GM12878 (cell line): ENCODE data around the gene PPP5C.

ENCODE experiments used
- EP300 ChIP-seq, 2 experiments: fragments of 150-350 bp in 1 of 2; IDR thresholded peaks; 2 replicates each; pipeline ENCODE4 v1.6.1; 2011 to 2012; ENCODE audit warnings: low read depth in 2 of 2, low read length in 2 of 2, borderline replicate concordance in 1 of 2, improper control_type of control experiment in 1 of 2, inconsistent platforms in 1 of 2; ENCODE audit not compliant: control insufficient read depth in 1 of 2
- SRF ChIP-seq, 2 experiments: IDR thresholded peaks; 2 replicates each; pipeline ENCODE4 v1.6.1; 2011; ENCODE audit warnings: low read depth in 2 of 2, low read length in 2 of 2, mild to moderate bottlenecking in 1 of 2, moderate library complexity in 1 of 2
- ZNF274 ChIP-seq: IDR thresholded peaks from one replicate; pipeline ENCODE4 v1.8.0; 2011; ENCODE audit not compliant: insufficient read length, insufficient read depth
- ZNF384 ChIP-seq: IDR thresholded peaks from 2 replicates; pipeline ENCODE4 v1.6.1; 2012; ENCODE audit warnings: low read depth, mild to moderate bottlenecking, low read length, improper control_type of control experiment, borderline replicate concordance
- TF ChIP-seq, protein P1 (sequence below): fragments of 450-650 bp; IDR thresholded peaks from 2 replicates; pipeline ENCODE4 v1.6.1; 2014; ENCODE audit warnings: mild to moderate bottlenecking
- TF ChIP-seq, protein P2 (sequence below): IDR thresholded peaks from 2 replicates; pipeline ENCODE4 v1.6.1; 2012; ENCODE audit warnings: low read depth, low read length, improper control_type of control experiment

DNA sequence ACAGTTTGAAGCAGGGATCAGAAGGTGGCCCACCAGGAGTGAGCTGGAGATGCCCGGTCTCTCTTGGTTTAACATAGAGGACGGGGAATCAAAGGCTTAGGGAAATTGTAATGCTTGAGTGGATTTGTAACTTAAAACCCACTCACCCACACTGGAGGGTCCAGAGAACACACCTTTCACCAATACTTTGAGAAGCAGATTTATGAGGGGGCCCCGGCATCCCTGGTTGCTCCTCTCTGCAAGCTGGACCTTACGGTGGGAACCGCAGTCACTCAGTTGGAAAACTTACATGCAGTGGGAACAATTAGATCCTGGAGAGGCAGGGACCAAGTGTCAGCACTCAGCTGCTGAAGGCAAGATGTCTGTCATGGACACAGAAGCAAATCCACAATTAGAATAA is 20.5 kb downstream of the PPP5C start:
- TF ChIP-seq, protein P1, sequence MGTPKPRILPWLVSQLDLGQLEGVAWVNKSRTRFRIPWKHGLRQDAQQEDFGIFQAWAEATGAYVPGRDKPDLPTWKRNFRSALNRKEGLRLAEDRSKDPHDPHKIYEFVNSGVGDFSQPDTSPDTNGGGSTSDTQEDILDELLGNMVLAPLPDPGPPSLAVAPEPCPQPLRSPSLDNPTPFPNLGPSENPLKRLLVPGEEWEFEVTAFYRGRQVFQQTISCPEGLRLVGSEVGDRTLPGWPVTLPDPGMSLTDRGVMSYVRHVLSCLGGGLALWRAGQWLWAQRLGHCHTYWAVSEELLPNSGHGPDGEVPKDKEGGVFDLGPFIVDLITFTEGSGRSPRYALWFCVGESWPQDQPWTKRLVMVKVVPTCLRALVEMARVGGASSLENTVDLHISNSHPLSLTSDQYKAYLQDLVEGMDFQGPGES: no peak
- TF ChIP-seq, protein P2, sequence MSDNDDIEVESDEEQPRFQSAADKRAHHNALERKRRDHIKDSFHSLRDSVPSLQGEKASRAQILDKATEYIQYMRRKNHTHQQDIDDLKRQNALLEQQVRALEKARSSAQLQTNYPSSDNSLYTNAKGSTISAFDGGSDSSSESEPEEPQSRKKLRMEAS: no peak
- TF ChIP-seq ZNF384 (no peak), ZNF274 (no peak), EP300 (IDR thresholded peaks at IDR 0.05; ENCODE audit: borderline replicate concordance in 1 of 2, control insufficient read depth in 1 of 2, low read depth in 2 of 2, low read length in 2 of 2) (no peak), SRF (IDR thresholded peaks at IDR 0.05; ENCODE audit: low read depth in 2 of 2, low read length in 2 of 2) (no peak)
